ENCODE measurements around the gene SIRPG.
"Not testable (repeated sequence)": the region's sequence is repeated elsewhere in the genome, so short reads cannot be mapped to it uniquely, and the experiment has no call there.

The SIRPG gene

GRCh38 chr20:1671891-1672669 is 14.5 kb upstream of the SIRPG start:
- no peak for DNase-seq

DNA sequence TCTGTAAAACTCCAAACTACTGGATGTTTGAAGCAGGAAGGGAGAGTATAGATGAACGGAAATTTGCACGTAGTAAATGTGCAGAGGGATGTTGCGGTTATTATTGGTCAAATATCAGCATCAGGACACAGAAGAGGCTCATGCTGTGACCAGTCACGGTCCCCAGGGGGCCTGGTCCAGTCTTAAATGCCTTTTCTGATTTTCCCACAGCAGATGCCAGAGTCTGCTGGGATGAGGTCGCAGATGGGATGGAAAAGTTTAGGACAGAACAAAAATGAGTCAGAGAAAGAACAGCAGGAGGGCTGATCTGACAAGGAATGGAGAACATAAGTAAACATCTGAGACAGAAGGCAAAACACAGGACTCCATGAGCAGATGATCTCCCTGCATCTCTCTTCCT is 11.7 kb upstream of the SIRPG start:
- no peak for DNase-seq

GRCh38 chr20:1667502-1668085 is 10.0 kb upstream of the SIRPG start:
- no peak for DNase-seq

GRCh38 chr20:1666802-1667201 is 9.2 kb upstream of the SIRPG start:
- DNase-seq: no peak

- no peak for DNase-seq
Measured at GRCh38 chr20:1665345-1665744, 7.8 kb upstream of the SIRPG start.

- no peak for DNase-seq
Measured at GRCh38 chr20:1664911-1665310, 7.3 kb upstream of the SIRPG start.

GRCh38 chr20:1663917-1664316 is 6.3 kb upstream of the SIRPG start:
- no peak for DNase-seq

DNA sequence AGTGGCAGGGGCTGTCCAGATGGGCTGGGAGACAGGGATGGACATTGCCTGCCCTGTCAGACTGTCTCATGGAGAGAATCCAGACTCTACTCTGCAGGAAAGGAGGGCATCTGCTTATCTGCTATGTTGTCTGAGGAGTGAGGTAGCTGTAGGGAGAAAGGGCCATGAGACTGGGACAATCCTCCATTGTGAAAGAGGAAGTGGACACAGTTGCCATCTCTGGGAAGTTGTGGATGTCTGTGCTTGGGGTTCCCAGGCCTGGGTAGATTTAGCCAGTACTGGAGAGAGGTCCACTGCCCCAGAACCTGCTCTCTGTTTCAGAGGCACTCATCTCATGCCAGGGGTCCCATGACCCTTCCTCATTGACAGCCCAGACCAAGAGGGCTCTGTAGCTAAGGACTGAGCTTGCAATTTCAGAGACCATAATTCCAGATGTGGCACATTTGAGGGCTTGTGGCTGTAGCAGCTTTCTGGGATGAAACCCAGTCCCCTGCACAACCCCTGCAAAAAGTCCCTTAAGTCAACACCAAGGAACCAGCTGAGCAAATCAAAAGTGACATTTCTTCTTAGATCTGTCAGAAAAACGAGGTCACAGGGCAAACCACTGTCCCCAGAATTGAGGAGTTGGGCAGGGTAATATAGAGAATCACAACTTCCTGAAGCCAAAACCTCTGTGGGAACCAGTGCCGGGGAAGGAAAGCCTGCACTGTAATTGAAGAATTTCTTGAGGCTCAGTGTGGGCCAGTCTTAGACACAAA is 4.1 kb upstream of the SIRPG start:
- no peak for DNase-seq

- DNase-seq: no peak
Measured at GRCh38 chr20:1660246-1660645, 2.7 kb upstream of the SIRPG start.

DNA sequence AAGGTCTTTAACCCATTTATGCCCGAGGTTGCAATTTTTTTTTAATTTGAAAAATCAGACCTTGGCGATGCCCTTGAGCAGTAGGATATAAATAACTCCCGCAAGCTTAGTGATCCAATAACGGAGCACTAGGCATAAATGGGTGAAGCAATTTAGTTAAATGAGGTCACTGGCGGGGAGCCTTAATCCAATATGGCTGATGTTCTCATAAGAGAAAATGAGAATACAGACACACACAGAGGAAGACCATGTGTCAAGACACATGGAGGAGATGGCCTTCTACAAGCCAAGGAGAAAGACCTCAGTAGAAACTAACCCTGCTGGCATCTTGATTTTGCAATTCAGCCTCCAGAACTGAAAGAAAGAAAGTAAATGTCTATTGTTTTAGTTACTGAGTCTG is 735 bp downstream of the SIRPG start:
- DNase-seq: no peak

- no peak for DNase-seq
Measured at GRCh38 chr20:1654996-1655395, 2.6 kb downstream of the SIRPG start.

GRCh38 chr20:1652960-1653359 is 4.6 kb downstream of the SIRPG start:
- no peak for DNase-seq

DNA sequence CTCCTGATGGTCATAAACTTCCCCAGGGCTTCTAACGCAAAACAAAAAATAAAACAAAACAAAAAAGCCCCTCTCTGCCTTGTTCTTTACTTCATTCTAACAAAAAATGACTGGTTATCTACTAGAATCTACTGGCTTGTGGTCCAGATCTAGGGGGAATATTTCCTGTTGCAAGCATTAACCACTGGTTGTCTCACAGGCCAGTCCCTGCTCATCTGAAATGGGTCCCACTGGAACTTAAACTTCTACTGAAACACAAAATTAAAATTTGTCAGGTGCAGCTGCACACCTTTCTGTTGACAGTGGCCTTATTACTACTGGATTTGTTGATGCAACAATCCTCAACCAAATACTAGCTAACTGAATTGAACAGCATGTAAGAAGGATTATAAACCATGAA is 5.5 kb downstream of the SIRPG start:
- no peak for DNase-seq

DNA sequence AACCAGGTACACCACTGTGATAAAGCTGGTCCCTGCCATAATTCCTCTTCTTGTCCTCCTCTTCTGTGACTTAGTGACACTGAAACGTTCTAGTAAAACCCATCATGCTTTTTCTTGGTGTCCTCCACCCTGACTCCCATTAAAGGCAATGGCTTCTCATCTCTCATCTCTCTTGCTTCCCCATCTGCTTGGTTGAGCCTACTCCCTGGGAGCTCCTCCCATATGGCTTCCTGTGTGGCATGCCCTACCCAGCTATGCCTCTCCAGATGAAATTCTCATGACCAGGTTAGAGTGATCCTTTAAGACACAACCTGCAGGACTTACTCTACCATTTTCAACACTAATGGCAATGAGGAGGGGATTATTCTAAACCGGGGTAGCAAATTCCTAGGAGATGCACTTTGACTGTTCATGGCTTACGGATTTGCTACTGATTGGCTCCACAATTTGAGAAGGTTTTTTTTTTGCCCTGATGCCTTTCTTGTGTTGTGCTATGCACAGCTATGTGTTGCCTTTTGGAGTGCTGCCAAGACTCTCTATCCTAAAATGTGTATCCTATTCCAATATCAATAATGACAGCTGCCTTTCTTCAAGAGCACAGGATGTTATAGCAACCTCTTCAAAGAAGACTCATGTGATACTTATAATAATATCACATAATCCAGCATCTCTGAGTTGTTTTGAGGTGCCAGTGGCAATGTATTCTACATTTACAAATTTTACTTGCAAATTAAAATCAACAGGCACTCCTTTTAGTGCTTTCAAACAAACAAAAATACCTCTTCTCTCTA is 6.1 kb downstream of the SIRPG start:
- no peak for DNase-seq

GRCh38 chr20:1648101-1648500 is 9.5 kb downstream of the SIRPG start:
- DNase-seq: no peak

- no peak for DNase-seq
Measured at GRCh38 chr20:1646975-1647431, 10.6 kb downstream of the SIRPG start.

DNA sequence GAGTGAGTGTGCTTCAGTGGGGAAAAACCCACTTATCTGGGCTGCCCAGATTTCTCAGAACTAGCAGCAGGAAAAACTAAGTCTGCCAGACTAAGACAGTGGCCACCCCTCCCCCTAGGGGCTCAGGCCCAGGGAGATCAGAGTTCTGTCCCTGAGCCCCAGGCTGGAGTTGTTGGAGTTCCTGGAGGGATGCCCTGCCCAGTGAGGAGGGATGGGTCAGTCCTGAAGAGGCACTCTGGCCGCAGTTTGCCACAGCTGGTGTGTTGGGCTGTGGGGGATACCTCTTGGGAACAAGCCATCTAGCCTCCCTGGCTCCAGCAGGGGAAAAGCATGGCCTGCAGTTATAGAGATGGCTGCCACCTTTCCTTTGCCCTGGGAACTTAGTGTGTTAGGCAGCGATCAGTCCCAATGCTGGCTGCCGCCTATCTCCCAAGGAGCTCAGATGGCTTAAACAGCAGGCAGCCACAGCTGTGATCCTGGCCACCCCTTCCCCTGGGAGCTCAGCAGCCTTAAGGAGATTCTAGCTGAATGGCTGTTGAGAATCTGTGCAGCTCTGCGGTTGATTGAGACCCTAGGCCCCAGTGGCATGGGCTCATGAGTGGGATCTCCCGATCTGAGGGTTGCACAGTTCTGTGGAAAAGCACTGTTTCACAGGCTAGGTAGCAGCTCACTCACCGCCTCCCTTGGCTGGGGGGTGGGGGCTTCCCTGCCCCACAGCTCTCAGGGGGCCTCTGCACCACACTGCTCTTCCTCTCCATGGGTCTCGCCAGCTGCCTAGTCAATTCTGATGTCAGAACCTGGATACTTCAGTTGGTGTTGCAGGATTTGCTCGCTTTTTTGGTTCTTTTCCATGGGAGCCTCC is 13.2 kb downstream of the SIRPG start:
- DNase-seq: no peak

DNA sequence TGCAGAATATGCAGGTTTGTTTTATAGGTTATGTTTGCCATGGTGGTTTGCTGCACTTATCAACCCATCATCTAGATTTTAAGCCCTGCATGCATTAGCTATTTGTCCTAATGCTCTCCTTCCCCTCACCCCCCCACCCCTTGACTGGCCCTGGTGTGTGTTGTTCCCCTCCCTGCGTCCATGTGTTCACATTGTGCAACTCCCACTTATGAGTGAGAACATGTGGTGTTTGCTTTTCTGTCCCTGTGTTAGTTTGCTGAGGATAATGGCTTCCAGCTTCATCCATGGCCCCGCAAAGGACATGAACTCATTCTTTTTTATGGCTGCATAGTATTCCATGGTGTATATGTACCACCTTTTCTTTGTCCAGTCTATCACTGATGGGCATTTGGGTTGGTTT is 18.9 kb downstream of the SIRPG start:
- not testable (repeated sequence) for DNase-seq

DNA sequence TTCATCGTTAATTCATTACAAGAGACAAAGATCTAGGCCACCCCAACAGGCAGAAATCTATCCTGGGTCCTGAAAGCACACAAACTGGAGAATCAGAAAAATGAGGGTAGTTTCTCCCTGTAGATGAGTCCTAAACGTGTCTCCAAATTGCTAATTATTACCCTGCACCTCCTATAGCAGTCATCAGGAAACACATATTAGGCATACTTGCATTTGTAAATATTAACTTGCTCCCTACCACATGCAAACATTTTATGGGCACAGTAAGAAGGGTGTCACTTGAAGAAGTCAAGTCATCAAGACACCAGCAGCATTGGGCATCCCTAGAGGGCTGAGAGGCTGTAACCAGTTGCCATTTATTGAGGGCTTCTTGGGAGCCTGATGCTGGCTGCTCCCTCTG is 19.8 kb downstream of the SIRPG start:
- no peak for DNase-seq

DNA sequence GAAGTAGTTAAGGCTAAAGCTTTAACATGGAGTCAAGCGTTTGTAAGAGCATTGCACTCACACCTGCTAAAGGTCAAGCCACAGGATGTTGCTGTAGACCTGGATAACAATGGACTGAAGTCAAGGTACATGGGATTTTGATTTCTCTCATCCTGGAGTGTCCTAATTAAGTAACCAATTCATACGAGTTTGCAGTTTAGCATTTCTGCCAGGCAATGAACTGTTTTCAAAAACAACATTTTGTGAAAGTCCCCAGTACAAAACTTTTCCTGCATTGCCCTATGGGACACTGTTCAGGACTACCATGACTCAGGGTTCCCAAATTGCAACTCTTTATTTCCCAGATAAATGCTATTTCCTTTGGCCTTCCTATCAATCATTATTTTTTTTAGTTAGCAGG is 20.4 kb downstream of the SIRPG start:
- no peak for DNase-seq

DNA sequence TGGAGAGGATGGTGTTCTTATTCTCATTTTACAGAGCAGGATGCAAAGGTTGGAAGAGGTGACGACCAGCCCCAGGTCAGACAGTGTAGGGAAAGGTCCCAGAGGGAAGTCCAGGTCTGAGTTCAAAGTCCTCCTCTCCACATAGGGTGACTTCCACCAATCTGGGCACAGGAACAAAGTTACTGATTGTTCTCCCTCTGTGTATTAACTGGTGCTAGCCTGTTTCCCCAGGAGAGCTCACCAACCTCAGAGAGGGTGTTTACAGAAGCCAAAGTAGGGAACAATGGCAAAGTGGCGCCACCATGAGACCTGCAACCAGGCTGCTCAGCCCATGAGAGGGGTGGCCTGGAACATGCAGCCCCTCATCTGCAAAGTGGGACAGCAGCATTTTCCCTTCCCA is 21.0 kb downstream of the SIRPG start:
- no peak for DNase-seq

- DNase-seq: no peak
Measured at GRCh38 chr20:1635291-1635979, 22.1 kb downstream of the SIRPG start.
